ENCODE data around the gene PDPR. TPM values are rescaled to one million over a fixed set of nuclear protein-coding genes. Genes with fewer than 3 reads are reported as not detected.
"Not testable (repeated sequence)": the region's sequence is repeated elsewhere in the genome, so short reads cannot be mapped to it uniquely, and the experiment has no call there.

The PDPR gene
- total RNA-seq, 5 donors from 2014 or later (not counting 1 experiment from before 2014, with no cell fraction given) = 24.8 to 46.0 (median 31.9) TPM

GRCh38 chr16:70081219-70081618 is 32.9 kb upstream of the PDPR start:
- H3K9me3 Mint-ChIP-seq; H3K4me3 Mint-ChIP-seq; H3K27ac ChIP-seq (ENCODE audit: low read length); DNase-seq; H3K27me3 Mint-ChIP-seq; H3K27ac Mint-ChIP-seq; POLR2A ChIA-PET; H3K9me3 ChIP-seq; H3K27me3 ChIP-seq (replicated peaks in 1 of 2; ENCODE audit: control insufficient read depth in 2 of 2, extremely low read depth in 1 of 2, insufficient read depth in 2 of 2, low read length in 1 of 2); H3K4me3 ChIP-seq (ENCODE audit: control insufficient read depth in 1 of 2, extremely low read depth in 1 of 2, low read length in 1 of 2); H3K4me1 ChIP-seq (ENCODE audit: control insufficient read depth in 1 of 2, extremely low read depth in 1 of 2, insufficient read depth in 2 of 2, low read length in 2 of 2); H3K36me3 ChIP-seq (ENCODE audit: control insufficient read depth in 2 of 2, extremely low read depth in 1 of 2, insufficient read depth in 1 of 2, low read length in 1 of 2); H3K36me3 Mint-ChIP-seq; CTCF ChIA-PET; H3K4me1 Mint-ChIP-seq; ATAC-seq (replicated peaks in 1 of 4): not testable (repeated sequence)
- WGBS (ENCODE audit: insufficient coverage) = no CpG with 5 or more reads among the region's 7 CpGs

DNA sequence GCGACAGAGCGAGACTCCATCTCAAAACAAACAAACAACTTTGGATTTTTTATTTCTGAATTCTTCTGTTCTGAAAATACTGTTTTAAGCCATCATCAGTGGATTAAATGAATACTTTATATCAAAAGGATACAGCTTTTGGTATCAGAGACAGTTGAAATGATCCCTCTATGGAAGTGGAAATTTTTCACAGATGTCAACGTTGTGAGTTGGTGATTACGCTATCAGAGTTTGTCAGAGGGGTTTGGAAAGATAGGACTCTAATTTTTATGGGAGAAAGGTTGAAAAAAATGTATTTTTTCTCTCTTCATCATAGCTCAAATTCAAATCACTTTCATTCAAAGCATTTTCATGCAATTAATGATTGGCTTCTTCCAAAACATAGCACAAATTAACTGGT is 30.2 kb upstream of the PDPR start:
- H3K4me3 ChIP-seq (ENCODE audit: control insufficient read depth in 1 of 2, extremely low read depth in 1 of 2, low read length in 1 of 2); H3K27me3 ChIP-seq (replicated peaks in 1 of 2; ENCODE audit: control insufficient read depth in 2 of 2, extremely low read depth in 1 of 2, insufficient read depth in 2 of 2, low read length in 1 of 2); CTCF ChIA-PET; H3K27ac ChIP-seq (ENCODE audit: low read length); H3K36me3 Mint-ChIP-seq; H3K4me3 Mint-ChIP-seq; H3K4me1 ChIP-seq (ENCODE audit: control insufficient read depth in 1 of 2, extremely low read depth in 1 of 2, insufficient read depth in 2 of 2, low read length in 2 of 2); H3K4me1 Mint-ChIP-seq; H3K9me3 Mint-ChIP-seq; H3K27ac Mint-ChIP-seq; H3K9me3 ChIP-seq; H3K27me3 Mint-ChIP-seq; ATAC-seq (replicated peaks in 1 of 4); H3K36me3 ChIP-seq (ENCODE audit: control insufficient read depth in 2 of 2, extremely low read depth in 1 of 2, insufficient read depth in 1 of 2, low read length in 1 of 2); DNase-seq: not testable (repeated sequence)
- no CpG with 5 or more reads among the region's 4 CpGs for WGBS (ENCODE audit: insufficient coverage)
- POLR2A ChIA-PET = interaction anchor here in 1 of 2 donors (0.6 kb wide), 1 partner anchor 1771 kb away, joined by 3 read pairs; no protein-coding TSS in a partner anchor

- POLR2A ChIA-PET; H3K4me3 ChIP-seq (ENCODE audit: control insufficient read depth in 1 of 2, extremely low read depth in 1 of 2, low read length in 1 of 2); H3K4me3 Mint-ChIP-seq; H3K27me3 Mint-ChIP-seq; DNase-seq; H3K4me1 ChIP-seq (ENCODE audit: control insufficient read depth in 1 of 2, extremely low read depth in 1 of 2, insufficient read depth in 2 of 2, low read length in 2 of 2); H3K36me3 Mint-ChIP-seq; ATAC-seq (replicated peaks in 1 of 4); H3K4me1 Mint-ChIP-seq; H3K9me3 Mint-ChIP-seq; H3K27ac Mint-ChIP-seq; H3K9me3 ChIP-seq; H3K27me3 ChIP-seq (replicated peaks in 1 of 2; ENCODE audit: control insufficient read depth in 2 of 2, extremely low read depth in 1 of 2, insufficient read depth in 2 of 2, low read length in 1 of 2); CTCF ChIA-PET; H3K36me3 ChIP-seq (ENCODE audit: control insufficient read depth in 2 of 2, extremely low read depth in 1 of 2, insufficient read depth in 1 of 2, low read length in 1 of 2); H3K27ac ChIP-seq (ENCODE audit: low read length): not testable (repeated sequence)
- no CpG with 5 or more reads among the region's 2 CpGs for WGBS (ENCODE audit: insufficient coverage)
Observed at GRCh38 chr16:70088160-70088559, 26.0 kb upstream of the PDPR start.

- H3K36me3 Mint-ChIP-seq; H3K4me3 Mint-ChIP-seq; H3K27ac ChIP-seq (ENCODE audit: low read length); H3K4me1 ChIP-seq (ENCODE audit: control insufficient read depth in 1 of 2, extremely low read depth in 1 of 2, insufficient read depth in 2 of 2, low read length in 2 of 2); DNase-seq; H3K27me3 Mint-ChIP-seq; ATAC-seq (replicated peaks in 1 of 4); H3K27ac Mint-ChIP-seq; POLR2A ChIA-PET; H3K36me3 ChIP-seq (ENCODE audit: control insufficient read depth in 2 of 2, extremely low read depth in 1 of 2, insufficient read depth in 1 of 2, low read length in 1 of 2); H3K9me3 ChIP-seq; H3K27me3 ChIP-seq (replicated peaks in 1 of 2; ENCODE audit: control insufficient read depth in 2 of 2, extremely low read depth in 1 of 2, insufficient read depth in 2 of 2, low read length in 1 of 2); H3K9me3 Mint-ChIP-seq; CTCF ChIA-PET; H3K4me3 ChIP-seq (ENCODE audit: control insufficient read depth in 1 of 2, extremely low read depth in 1 of 2, low read length in 1 of 2); H3K4me1 Mint-ChIP-seq: not testable (repeated sequence)
- no CpG with 5 or more reads among the region's 4 CpGs for WGBS (ENCODE audit: insufficient coverage)
Observed at GRCh38 chr16:70088877-70089276, 25.3 kb upstream of the PDPR start.

DNA sequence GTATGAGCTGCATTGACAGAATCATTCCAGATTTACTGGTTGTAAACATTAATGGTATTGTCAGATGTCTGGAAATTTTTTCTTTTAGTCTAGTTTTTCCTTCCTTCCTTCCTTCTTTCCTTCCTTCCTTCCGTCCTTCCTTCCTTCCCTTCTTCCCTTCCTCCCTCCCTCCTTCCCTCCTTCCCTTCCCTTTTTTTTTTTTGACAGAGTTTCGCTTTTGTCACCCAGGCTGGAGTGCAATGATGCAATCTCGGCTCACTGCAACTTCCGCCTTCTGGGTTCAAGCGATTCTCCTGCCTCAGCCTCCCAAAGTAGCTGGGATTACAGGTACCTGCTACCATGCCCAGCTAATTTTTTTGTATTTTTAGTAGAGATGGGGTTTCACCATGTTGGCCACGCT is 24.8 kb upstream of the PDPR start:
- H3K27me3 Mint-ChIP-seq; H3K4me3 Mint-ChIP-seq; H3K4me1 Mint-ChIP-seq; CTCF ChIA-PET; H3K9me3 Mint-ChIP-seq; H3K4me1 ChIP-seq (ENCODE audit: control insufficient read depth in 1 of 2, extremely low read depth in 1 of 2, insufficient read depth in 2 of 2, low read length in 2 of 2); H3K27me3 ChIP-seq (replicated peaks in 1 of 2; ENCODE audit: control insufficient read depth in 2 of 2, extremely low read depth in 1 of 2, insufficient read depth in 2 of 2, low read length in 1 of 2); H3K36me3 Mint-ChIP-seq; H3K36me3 ChIP-seq (ENCODE audit: control insufficient read depth in 2 of 2, extremely low read depth in 1 of 2, insufficient read depth in 1 of 2, low read length in 1 of 2); H3K9me3 ChIP-seq; H3K27ac Mint-ChIP-seq; ATAC-seq (replicated peaks in 1 of 4); H3K4me3 ChIP-seq (ENCODE audit: control insufficient read depth in 1 of 2, extremely low read depth in 1 of 2, low read length in 1 of 2); POLR2A ChIA-PET; DNase-seq; H3K27ac ChIP-seq (ENCODE audit: low read length): not testable (repeated sequence)
- WGBS (ENCODE audit: insufficient coverage) = no CpG with 5 or more reads among the region's 6 CpGs

DNA sequence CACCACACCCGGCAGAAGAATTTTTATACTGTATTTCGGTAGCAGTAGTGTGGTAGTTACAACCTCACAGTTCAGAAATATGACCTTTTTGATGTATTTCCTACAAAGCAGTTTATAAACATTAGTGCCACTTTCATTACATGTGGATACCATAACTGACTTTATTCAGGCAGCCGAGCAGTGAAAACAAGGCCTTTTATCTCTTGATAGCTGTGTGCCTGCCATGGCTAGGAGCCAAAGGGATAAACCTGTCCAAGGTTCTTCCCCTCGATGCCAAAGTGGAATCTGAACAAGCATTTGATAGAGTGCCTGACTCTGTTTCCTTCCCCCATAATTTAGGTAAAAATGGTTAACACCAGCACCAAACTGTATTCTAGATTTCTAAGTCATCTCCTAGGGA is 23.0 kb upstream of the PDPR start:
- H3K27me3 ChIP-seq (replicated peaks in 1 of 2; ENCODE audit: control insufficient read depth in 2 of 2, extremely low read depth in 1 of 2, insufficient read depth in 2 of 2, low read length in 1 of 2); H3K4me3 ChIP-seq (ENCODE audit: control insufficient read depth in 1 of 2, extremely low read depth in 1 of 2, low read length in 1 of 2); DNase-seq; H3K9me3 Mint-ChIP-seq; H3K36me3 Mint-ChIP-seq; H3K27me3 Mint-ChIP-seq; H3K27ac Mint-ChIP-seq; H3K36me3 ChIP-seq (ENCODE audit: control insufficient read depth in 2 of 2, extremely low read depth in 1 of 2, insufficient read depth in 1 of 2, low read length in 1 of 2); H3K4me1 Mint-ChIP-seq; H3K9me3 ChIP-seq; H3K27ac ChIP-seq (ENCODE audit: low read length); CTCF ChIA-PET; H3K4me1 ChIP-seq (ENCODE audit: control insufficient read depth in 1 of 2, extremely low read depth in 1 of 2, insufficient read depth in 2 of 2, low read length in 2 of 2); POLR2A ChIA-PET; ATAC-seq (replicated peaks in 1 of 4); H3K4me3 Mint-ChIP-seq: not testable (repeated sequence)
- WGBS (ENCODE audit: insufficient coverage) = no CpG with 5 or more reads among the region's 4 CpGs

DNA sequence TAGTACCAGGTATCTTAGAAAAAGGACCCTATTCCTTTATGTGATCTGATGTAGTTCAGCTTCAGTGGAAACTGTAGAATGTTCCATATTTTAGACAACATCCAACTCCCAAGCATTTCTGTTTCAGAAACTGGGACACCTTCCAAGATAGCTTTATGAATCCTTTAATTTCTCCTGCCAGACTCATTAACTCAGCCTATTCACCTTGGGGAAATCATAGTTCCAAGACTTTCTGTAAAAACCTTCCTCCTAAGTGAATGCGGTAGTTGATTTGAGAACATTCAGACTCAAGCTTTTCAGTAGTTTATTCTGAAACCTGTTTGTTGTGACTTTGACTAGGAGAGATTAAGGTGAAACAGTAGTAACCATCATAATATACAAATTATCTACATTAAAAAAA is 20.0 kb upstream of the PDPR start:
- no CpG with 5 or more reads among the region's 1 CpG for WGBS (ENCODE audit: insufficient coverage)
- H3K36me3 ChIP-seq (ENCODE audit: control insufficient read depth in 2 of 2, extremely low read depth in 1 of 2, insufficient read depth in 1 of 2, low read length in 1 of 2); DNase-seq; H3K4me3 ChIP-seq (ENCODE audit: control insufficient read depth in 1 of 2, extremely low read depth in 1 of 2, low read length in 1 of 2); H3K27ac ChIP-seq (ENCODE audit: low read length); H3K4me1 ChIP-seq (ENCODE audit: control insufficient read depth in 1 of 2, extremely low read depth in 1 of 2, insufficient read depth in 2 of 2, low read length in 2 of 2); ATAC-seq (replicated peaks in 1 of 4); H3K36me3 Mint-ChIP-seq; H3K9me3 ChIP-seq; H3K4me1 Mint-ChIP-seq; POLR2A ChIA-PET; H3K27ac Mint-ChIP-seq; H3K27me3 Mint-ChIP-seq; H3K9me3 Mint-ChIP-seq; CTCF ChIA-PET; H3K27me3 ChIP-seq (replicated peaks in 1 of 2; ENCODE audit: control insufficient read depth in 2 of 2, extremely low read depth in 1 of 2, insufficient read depth in 2 of 2, low read length in 1 of 2); H3K4me3 Mint-ChIP-seq: not testable (repeated sequence)
